ENCODE results near the gene DPM2. TPM values are rescaled to one million over a fixed set of nuclear protein-coding genes. Genes with fewer than 3 reads are reported as not detected.

DPM2 gene
- total RNA-seq, 1 donor from 2014 or later = 26.2 TPM

DNA sequence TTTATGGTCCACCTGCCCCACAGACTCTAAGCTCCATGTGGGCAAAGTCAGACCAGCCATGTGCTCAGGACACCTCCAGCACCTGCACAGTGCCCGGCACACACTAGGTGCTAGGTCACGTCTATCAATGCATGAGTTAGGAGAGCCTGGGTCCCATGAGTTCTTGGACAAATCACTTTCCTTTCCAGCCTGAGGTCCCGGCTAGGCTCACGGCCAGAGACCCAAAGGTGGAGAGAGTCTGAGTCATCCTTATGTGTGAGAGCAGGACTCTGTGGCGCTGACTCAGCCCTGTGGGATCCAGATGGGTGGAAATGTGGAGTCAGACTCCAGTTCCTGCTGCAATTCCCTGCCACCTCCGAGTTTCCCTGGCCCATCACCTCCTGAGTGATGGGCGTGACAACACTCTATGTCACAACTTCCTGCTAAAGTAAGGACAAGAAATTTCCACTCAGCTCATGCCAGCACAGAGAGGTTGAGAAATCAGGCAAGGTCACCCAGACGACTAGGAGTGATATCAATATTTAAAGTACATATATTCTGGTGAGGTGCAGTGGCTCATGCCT is 18.3 kb downstream of the DPM2 start:
- no peak overlapping the region for H3K4me3 ChIP-seq (ENCODE audit: low read depth, low read length)
- peak; percentile 96 for DNase-seq (ENCODE audit: low read depth)
- TF ChIP-seq, protein P1, sequence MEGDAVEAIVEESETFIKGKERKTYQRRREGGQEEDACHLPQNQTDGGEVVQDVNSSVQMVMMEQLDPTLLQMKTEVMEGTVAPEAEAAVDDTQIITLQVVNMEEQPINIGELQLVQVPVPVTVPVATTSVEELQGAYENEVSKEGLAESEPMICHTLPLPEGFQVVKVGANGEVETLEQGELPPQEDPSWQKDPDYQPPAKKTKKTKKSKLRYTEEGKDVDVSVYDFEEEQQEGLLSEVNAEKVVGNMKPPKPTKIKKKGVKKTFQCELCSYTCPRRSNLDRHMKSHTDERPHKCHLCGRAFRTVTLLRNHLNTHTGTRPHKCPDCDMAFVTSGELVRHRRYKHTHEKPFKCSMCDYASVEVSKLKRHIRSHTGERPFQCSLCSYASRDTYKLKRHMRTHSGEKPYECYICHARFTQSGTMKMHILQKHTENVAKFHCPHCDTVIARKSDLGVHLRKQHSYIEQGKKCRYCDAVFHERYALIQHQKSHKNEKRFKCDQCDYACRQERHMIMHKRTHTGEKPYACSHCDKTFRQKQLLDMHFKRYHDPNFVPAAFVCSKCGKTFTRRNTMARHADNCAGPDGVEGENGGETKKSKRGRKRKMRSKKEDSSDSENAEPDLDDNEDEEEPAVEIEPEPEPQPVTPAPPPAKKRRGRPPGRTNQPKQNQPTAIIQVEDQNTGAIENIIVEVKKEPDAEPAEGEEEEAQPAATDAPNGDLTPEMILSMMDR (conservative IDR thresholded peaks at IDR 0.05; ENCODE audit: low read depth, low read length) = no peak

DNA sequence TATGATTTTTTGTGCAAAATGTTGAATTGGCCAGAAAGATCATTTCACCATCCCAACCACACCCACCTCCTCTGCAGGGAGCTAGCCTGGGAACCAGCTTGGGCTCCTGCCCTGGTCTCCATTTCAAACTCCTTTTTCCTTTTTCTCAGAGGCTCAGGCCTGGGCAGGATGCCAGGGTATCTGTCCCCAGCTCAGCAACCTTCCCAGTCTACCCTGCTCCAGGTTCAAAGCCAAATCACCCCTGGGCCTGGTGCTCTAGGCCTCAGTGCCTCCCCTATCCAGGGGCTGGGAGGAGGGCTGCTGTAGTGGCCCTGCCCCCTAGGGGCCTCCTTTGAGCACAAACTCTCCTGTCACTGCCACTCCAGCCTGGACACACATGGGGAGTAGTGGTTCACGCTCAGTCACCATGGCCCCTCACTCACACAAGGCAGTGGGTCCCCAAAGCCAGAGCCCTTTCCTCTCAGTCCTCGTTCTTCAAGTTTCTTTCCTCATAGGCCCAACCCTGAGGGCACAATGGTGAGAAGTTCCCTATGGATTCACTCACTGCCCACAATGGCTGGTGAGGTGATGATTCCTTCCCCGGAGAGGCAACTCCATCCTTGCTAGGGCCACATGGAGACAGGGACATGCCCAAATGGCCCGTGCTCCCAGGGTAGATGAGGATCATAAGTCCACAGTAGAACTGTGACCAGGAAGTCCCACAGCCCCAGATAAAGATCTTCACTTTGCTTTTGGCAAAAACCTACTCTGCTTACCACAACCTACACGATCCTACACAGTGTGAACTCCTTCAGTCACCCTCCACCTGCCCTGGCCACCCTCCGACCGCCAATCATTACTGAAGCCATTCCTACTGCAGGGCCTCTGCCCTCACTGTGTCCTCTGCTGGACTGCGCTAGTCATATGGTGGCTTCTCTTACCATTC is 19.2 kb downstream of the DPM2 start:
- DNase-seq (ENCODE audit: low read depth) = no peak
- no peak overlapping the region for H3K4me3 ChIP-seq (ENCODE audit: low read depth, low read length)
- TF ChIP-seq, protein P1 (conservative IDR thresholded peaks at IDR 0.05; ENCODE audit: low read depth, low read length) = peak; percentile 25

DNA sequence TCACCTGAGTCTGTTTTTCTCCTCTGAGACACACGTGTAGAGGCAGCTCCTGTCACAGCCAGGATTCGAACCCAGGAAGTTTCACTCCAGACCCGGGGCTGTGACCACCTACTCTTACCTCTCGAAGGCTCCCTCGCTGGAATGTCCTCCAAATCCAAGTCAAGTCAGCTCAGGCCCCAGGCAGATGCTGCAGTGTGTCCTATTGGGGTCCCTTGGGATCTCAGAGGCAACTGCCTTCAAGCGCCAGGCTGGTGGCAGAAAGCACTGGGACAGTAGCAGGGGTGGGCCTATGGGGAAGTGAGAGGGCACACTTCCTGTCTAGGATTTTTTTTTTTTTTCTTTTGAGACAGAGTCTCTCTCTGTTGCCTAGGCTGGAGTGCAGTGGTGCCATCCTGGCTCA is 20.1 kb downstream of the DPM2 start:
- H3K4me3 ChIP-seq (ENCODE audit: low read depth, low read length) = no peak overlapping the region
- TF ChIP-seq, protein P1 (conservative IDR thresholded peaks at IDR 0.05; ENCODE audit: low read depth, low read length) = no peak
- no peak for DNase-seq (ENCODE audit: low read depth)

DNA sequence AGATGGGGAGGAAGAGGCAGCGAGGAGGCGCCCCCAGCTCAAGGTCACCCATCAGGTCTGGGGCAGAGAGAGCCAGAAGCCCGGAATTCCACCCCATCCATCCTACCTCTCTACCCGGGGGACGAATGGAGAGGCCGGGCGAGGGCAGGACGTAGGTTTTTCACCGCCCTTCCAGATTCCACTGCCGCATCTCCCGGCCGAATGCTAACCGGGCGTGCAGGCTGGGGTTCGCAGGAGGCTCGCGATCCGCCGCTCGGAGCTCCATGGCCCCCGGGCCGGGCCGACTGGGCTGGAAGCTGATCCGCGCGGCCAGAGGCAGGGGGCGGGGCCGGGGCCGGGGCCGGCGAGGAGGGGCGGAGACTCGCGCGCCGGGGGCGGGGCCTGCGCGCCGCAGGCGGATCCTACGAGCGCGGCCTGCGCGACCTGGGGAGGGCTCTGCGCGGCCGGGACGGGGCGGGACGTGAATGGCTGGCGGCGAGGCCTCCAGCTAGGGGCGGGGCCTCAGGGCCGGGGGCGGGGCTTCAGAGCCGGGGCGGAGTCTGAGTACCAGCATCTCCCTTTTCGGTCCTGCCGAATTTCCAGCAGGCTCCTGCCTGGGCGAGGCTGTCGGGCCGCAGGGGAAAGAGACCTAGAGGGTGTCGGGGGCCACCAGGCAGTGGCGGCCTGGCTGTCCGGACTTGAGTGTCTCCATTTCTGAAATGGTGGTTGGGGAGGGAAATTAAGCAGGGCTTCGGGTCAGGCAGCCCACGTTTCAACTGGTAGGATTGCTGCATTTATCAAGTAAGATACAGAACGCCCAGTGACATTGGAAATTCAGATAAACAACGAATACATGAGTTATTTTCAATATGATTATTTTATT is 20.7 kb downstream of the DPM2 start, which contains the start of gene ST6GALNAC4:
ST6GALNAC4 (minus strand) TSS at position 322 of the 862 bp plus-strand sequence. CDS start 622 bp downstream, outside the sequence.
- no peak for DNase-seq (ENCODE audit: low read depth)
- TF ChIP-seq, protein P1 (conservative IDR thresholded peaks at IDR 0.05; ENCODE audit: low read depth, low read length) = no peak
- H3K4me3 ChIP-seq (ENCODE audit: low read depth, low read length) = peak within 1 kb of the TSS; percentile 76

DNA sequence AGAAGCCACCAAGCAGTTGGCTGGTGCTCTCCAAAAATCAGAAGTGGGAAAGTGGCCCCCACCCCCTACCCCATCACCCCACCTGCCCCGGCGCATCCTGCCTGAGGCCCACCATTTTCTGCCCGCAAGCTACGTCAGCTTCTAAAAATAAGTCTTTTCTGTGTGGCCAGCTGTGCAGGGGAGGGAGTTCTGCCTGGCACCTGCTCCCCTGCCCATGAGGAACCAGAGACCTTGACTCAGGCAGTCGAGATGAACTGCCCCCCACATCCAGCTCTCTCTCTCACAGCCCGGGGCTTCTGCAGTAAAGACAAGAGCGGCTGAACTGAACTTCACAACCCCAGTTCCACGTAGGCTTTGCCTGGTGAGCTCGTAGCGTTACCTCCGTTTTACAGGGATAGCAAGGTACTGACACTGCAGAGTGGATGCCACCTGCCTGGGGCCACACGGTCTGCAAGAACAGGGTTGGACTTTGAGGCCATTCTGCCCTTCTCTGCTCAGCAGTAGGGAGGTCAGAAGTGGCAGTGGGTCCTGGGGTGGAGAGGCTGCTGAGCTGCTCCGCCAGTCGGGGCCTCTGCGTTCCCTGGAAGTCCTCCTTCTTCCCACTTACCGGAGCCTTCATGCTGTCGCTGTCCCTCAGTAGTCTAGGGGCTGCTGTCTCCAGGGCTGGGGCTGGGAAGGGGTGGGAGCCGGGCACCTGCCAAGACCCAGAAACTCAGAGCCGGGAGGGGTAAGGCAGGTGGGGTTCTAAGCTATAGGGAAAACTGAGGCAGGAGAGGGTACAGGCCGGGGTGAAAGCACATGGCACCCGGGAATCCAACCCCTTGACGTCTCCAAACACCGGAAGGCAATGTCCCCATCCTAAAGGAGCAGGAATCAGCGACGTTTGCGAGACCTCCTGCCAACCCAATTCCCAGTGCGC is 21.6 kb downstream of the DPM2 start:
- no peak for DNase-seq (ENCODE audit: low read depth)
- peak overlapping the region; percentile 76 for H3K4me3 ChIP-seq (ENCODE audit: low read depth, low read length)
- TF ChIP-seq, protein P1 (conservative IDR thresholded peaks at IDR 0.05; ENCODE audit: low read depth, low read length) = no peak

DNA sequence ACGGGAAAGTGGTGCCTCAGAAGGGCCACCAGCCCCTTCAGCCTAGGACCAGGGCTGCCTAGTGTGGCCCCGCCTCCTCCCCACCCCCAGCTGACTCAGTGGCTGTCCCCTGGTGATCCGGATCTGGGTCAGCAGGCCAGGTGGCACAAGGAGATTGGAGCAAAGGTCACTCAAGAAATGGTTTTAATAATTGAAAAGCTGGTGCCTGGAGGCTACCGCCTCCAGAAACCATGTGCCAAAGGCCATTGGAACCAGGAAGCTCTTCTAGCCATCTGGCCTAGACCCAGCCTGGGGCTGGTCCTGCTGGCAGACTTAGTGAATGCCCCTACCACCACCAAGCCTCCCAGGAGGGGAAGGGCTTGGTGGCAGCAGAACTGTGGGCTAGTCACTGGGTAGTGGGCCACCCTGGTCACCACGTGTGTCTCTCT is 22.3 kb downstream of the DPM2 start:
- DNase-seq (ENCODE audit: low read depth) = no peak
- H3K4me3 ChIP-seq (ENCODE audit: low read depth, low read length) = no peak overlapping the region
- TF ChIP-seq, protein P1 (conservative IDR thresholded peaks at IDR 0.05; ENCODE audit: low read depth, low read length) = no peak

Measured in epithelial cell of proximal tubule (primary cell).